Mucosa of descending colon (tissue), 3 donors: ENCODE data around the gene RUNX1. TPM values are rescaled to one million over a fixed set of nuclear protein-coding genes. Genes with fewer than 3 reads are reported as not detected.

Experiments used
- ATAC-seq: fragments of 200-7000 bp; cut with Tn5 transposase; one replicate; pipeline ENCODE4 v1.9.1; 2020; ENCODE audit warnings: mild to moderate bottlenecking, moderate library complexity
- DNase-seq, 3 donors: peaks; one replicate each; pipeline ENCODE4 v3.0.0-alpha.2; 2020
- H3K36me3 ChIP-seq: fragments of 200-600 bp; one replicate; pipeline ENCODE4 v1.8.0; 2021; ENCODE audit warnings: low read depth, mild to moderate bottlenecking
- H3K4me1 ChIP-seq: fragments of 200-600 bp; one replicate; pipeline ENCODE4 v1.8.0; 2021; ENCODE audit warnings: low read depth, mild to moderate bottlenecking
- H3K4me3 ChIP-seq: fragments of 200-600 bp; one replicate; pipeline ENCODE4 v1.8.0; 2021; ENCODE audit warnings: mild to moderate bottlenecking
- H3K9me3 ChIP-seq: fragments of 200-600 bp; one replicate; pipeline ENCODE4 v1.8.0; 2021; ENCODE audit warnings: mild to moderate bottlenecking
- intact Hi-C, 2 donors: fragments of 100-400 bp; cut with DNase I in 1 of 2; cut with micrococcal nuclease in 1 of 2; formaldehyde crosslinking; loops; one replicate each; pipeline versions ENCODE4 v1.11.0 to v1.11.1; 2022; cut with DNase I, micrococcal nuclease
- total RNA-seq, 3 donors: library from RNA; stranded (reverse); fragmentation: NEBNext Ultra II Directional in 2 of 3; extraction: Animal tissue kit (Norgen Biotek cat#: 25700) in 2 of 3; gene quantifications; one replicate each; pipeline versions ENCODE4 v1.2.1 to v1.2.4, GENCODE V29; 2021 to 2023
- TF ChIP-seq, protein P1 (sequence below): fragments of 200-600 bp; IDR thresholded peaks from one replicate; pipeline ENCODE4 v1.8.0; 2022; ENCODE audit warnings: antibody characterized with exemption, mild to moderate bottlenecking
- donor health status: DM: no; HTN: no; CAD: no; lungs with moderate emphysema.
- donor health status: DM: no; HTN: no; CAD: no.
- donor health status: DM: no; HTN: yes; CAD: no.

Gene RUNX1
- total RNA-seq, 3 donors from 2014 or later: 16.5 to 29.4 (median 24.0) TPM

DNA sequence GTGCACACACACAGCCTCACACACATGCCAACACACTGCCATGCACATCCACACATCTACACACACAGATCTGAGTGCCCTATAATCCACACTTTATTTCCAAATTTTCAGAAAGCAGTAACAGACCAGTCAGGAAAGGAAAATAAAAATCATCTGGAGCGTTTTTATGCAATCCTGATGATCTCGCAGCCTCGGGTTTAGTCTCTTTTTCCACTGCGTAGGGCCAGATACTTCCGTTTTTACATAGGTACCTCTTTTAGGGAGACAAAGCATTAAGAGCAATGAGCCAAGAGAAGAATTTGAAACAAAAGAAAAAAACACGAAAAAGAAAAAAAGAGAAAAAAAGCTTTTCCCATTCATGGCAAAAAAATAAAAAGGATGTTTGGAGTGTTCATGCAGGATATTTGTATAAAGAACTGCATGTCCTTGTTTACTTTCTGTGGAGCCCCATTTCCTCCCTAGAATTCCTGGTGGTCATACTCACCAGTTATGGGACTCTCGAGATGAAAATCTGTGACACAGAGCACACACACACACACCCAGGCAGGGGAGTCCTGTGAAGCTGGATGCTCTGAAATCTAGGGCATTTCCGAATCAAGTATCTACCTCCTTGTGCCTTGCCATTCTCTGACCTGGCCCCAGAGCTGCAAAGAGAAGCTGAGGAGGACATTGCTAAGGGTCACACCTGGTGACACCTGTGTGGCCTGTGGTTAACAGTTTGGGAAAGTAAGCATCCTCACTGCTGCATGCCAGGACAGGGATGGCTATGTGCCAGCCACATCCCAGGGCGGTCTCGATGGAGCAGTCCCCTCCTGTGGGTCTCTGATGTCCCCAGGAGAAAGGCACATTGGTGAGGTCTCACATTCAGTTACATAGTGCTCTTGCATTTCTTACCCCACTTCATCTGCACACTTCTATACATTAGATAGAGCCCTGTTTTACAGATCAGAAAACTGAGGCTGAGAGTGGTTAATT, 83.6 kb downstream of the RUNX1 start:
- ATAC-seq (peak; percentile 55), DNase-seq (no peak)
- TF ChIP-seq, protein P1, sequence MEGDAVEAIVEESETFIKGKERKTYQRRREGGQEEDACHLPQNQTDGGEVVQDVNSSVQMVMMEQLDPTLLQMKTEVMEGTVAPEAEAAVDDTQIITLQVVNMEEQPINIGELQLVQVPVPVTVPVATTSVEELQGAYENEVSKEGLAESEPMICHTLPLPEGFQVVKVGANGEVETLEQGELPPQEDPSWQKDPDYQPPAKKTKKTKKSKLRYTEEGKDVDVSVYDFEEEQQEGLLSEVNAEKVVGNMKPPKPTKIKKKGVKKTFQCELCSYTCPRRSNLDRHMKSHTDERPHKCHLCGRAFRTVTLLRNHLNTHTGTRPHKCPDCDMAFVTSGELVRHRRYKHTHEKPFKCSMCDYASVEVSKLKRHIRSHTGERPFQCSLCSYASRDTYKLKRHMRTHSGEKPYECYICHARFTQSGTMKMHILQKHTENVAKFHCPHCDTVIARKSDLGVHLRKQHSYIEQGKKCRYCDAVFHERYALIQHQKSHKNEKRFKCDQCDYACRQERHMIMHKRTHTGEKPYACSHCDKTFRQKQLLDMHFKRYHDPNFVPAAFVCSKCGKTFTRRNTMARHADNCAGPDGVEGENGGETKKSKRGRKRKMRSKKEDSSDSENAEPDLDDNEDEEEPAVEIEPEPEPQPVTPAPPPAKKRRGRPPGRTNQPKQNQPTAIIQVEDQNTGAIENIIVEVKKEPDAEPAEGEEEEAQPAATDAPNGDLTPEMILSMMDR: no peak
- Histone ChIP-seq H3K4me1 (no peaks in the 10 kb centered on the region), H3K9me3 (no peaks in the 10 kb centered on the region), H3K4me3 (no peak overlapping the region), H3K36me3 (no peaks in the 10 kb centered on the region)
- intact Hi-C loops: no loop called here

DNA sequence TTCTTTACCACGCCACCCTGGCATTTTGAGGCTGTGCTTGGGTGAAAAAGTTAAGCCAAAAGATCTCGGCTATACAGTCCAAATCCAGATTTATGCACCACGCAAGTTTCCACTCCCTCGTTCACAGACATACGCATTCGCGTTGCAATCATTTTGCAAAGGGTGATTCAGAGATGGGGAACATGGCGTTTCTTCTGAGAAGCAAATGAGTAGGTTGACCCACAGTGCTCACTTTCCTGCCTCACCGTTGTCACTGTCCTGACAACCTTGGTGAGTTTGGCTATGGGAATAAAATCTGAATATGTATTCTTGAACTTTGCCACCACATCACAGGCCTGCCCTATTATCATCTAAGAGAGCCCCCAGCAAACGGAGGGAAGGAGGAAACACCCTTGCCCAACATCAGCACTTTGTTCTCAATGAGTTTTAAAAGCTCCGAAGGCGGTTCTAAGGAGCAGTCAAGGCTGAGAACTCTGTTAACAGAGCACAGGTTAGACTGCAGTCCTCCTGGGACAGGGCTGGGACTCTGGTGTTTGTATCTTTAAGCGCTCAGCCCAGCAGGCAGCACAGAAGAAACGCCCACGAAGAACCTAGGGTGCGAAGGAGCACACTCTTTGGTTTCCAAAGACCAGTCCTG, 86.4 kb downstream of the RUNX1 start:
- Histone ChIP-seq H3K36me3 (no peaks in the 10 kb centered on the region), H3K4me1 (no peaks in the 10 kb centered on the region), H3K9me3 (no peaks in the 10 kb centered on the region), H3K4me3 (no peak overlapping the region)
- DNase-seq (no peak), ATAC-seq (no peak)
- TF ChIP-seq, protein P1: no peak
- intact Hi-C loops: no loop called here

DNA sequence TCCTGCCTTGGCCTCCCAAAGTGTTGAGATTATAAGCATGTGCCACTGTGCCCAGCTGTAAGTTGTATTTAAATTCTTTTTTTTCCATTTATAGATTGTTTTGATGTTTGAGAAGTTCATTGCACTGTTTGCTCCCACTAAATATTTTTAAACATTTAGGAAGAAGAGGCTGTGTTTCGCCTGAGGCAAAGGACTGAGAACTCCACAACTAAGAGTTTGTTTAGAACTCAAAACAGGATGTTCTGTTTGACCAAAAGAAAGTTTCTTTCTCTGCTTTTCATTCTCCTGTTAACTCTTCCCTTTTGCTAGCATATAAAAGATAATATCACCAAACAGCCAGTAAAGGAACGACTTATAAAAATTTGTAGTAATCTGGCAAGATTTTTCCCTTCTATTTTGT, 87.0 kb downstream of the RUNX1 start:
- intact Hi-C loops: no loop called here

GRCh38 chr21:34960687-34961086, 88.4 kb downstream of the RUNX1 start:
- no peak for DNase-seq
- Histone ChIP-seq H3K36me3 (no peaks in the 10 kb centered on the region), H3K4me1 (no peaks in the 10 kb centered on the region), H3K4me3 (no peak overlapping the region), H3K9me3 (no peaks in the 10 kb centered on the region)
- no peak for ATAC-seq
- TF ChIP-seq, protein P1: no peak
- intact Hi-C loops: no loop called here

More for the DNA sequence above, 87.0 kb downstream of the RUNX1 start:
- no peaks in the 10 kb centered on the region for H3K9me3 ChIP-seq
- H3K36me3 ChIP-seq: no peaks in the 10 kb centered on the region
- H3K4me3 ChIP-seq: no peak overlapping the region
- DNase-seq: no peak
- no peaks in the 10 kb centered on the region for H3K4me1 ChIP-seq
- no peak for ATAC-seq
- TF ChIP-seq, protein P1: no peak

GRCh38 chr21:34959607-34960006, 89.5 kb downstream of the RUNX1 start:
- no peak for DNase-seq
- H3K4me1 ChIP-seq: no peaks in the 10 kb centered on the region
- TF ChIP-seq, protein P1: no peak
- no peaks in the 10 kb centered on the region for H3K9me3 ChIP-seq
- no peak overlapping the region for H3K4me3 ChIP-seq
- intact Hi-C loops: no loop called here
- H3K36me3 ChIP-seq: no peaks in the 10 kb centered on the region
- ATAC-seq: no peak
